G401 (cell line): Measurements from ENCODE around the gene MLPH. TPM values are rescaled to one million over a fixed set of nuclear protein-coding genes. Genes with fewer than 3 reads are reported as not detected.
A peak's percentile ranks its signal among the peaks of the same experiment; 100 is the strongest.

Experiments used
- DNase-seq: peaks from one replicate; pipeline ENCODE4 v3.0.0-alpha.2; 2015; ENCODE audit warnings: low spot score
- in situ Hi-C: cut with HindIII; loops from 2 replicates; pipeline ENCODE4 v1.10.0; 2016; ENCODE audit warnings: low sequenced_read_pairs, mixed read lengths
- total RNA-seq: library from RNA; depleted of rRNA; stranded (reverse); fragments of >200 nt; shearing (Covaris generic); gene quantifications from 2 replicates; pipeline ENCODE4 v1.2.3, GENCODE V29; 2014; rRNA removed

MLPH gene
- total RNA-seq, result 0.55 and 1.6 TPM in 2 replicates

GRCh38 chr2:237486819-237487448 lies at the start of gene MLPH:
MLPH (plus strand) TSS chr2:237487251; CDS start chr2:237493427, 6,176 bp downstream.
- in situ Hi-C loops, result no loop called here
- DNase-seq, result no peak

- in situ Hi-C loops, result no loop called here
- no peak for DNase-seq
These were observed 49.5 kb upstream of the MLPH start for GRCh38 chr2:237437566-237437965.

- in situ Hi-C loops, result no loop called here
- DNase-seq, result no peak
These were observed 48.7 kb upstream of the MLPH start for GRCh38 chr2:237438080-237438940.

GRCh38 chr2:237440819-237441281 lies 46.2 kb upstream of the MLPH start:
- DNase-seq, result no peak
- in situ Hi-C loops, result no loop called here

GRCh38 chr2:237441605-237442274 lies 45.3 kb upstream of the MLPH start:
- in situ Hi-C loops, result no loop called here
- no peak for DNase-seq

GRCh38 chr2:237444071-237444470 lies 43.0 kb upstream of the MLPH start:
- no peak for DNase-seq
- in situ Hi-C loops, result no loop called here

GRCh38 chr2:237445611-237446337 lies 41.3 kb upstream of the MLPH start:
- in situ Hi-C loops, result no loop called here
- DNase-seq, result no peak

GRCh38 chr2:237446338-237446665 lies 40.7 kb upstream of the MLPH start:
- no peak for DNase-seq
- in situ Hi-C loops, result no loop called here

GRCh38 chr2:237447496-237447895 lies 39.6 kb upstream of the MLPH start:
- no peak for DNase-seq
- in situ Hi-C loops, result no loop called here

- DNase-seq, result no peak
- in situ Hi-C loops, result no loop called here
These were observed 38.9 kb upstream of the MLPH start for GRCh38 chr2:237448171-237448570.

GRCh38 chr2:237448626-237449025 lies 38.4 kb upstream of the MLPH start:
- in situ Hi-C loops, result no loop called here
- no peak for DNase-seq

GRCh38 chr2:237449193-237449881 lies 37.7 kb upstream of the MLPH start:
- peak; percentile 92 for DNase-seq
- in situ Hi-C loops, result no loop called here

GRCh38 chr2:237450108-237450507 lies 36.9 kb upstream of the MLPH start:
- in situ Hi-C loops, result no loop called here
- DNase-seq, result no peak

GRCh38 chr2:237450583-237450982 lies 36.5 kb upstream of the MLPH start:
- no peak for DNase-seq
- in situ Hi-C loops, result no loop called here

GRCh38 chr2:237451643-237452469 lies 35.2 kb upstream of the MLPH start:
- in situ Hi-C loops, result no loop called here
- DNase-seq, result no peak

- no peak for DNase-seq
- in situ Hi-C loops, result no loop called here
These were observed 34.2 kb upstream of the MLPH start for GRCh38 chr2:237452861-237453260.

- peak; percentile 81 for DNase-seq
- in situ Hi-C loops, result no loop called here
These were observed 33.4 kb upstream of the MLPH start for GRCh38 chr2:237453671-237454070.

GRCh38 chr2:237455764-237456163 lies 31.3 kb upstream of the MLPH start:
- DNase-seq, result no peak
- in situ Hi-C loops, result no loop called here
